Loucy (cell line): Measurements from ENCODE around the gene GLB1L.

Source experiments
- H2AFZ ChIP-seq: fragments of 200-600 bp; sonication (generic); 2 replicates; pipeline ENCODE4 v1.6.0; 2016; ENCODE audit warnings: antibody characterized with exemption, mild to moderate bottlenecking, low read length, moderate library complexity
- H3F3A ChIP-seq: fragments of 200-600 bp; 2 replicates; pipeline ENCODE4 v1.6.0; 2016; ENCODE audit warnings: antibody characterized with exemption, low read depth, mild to moderate bottlenecking
- H3K27me3 ChIP-seq: fragments of 200-600 bp; sonication (generic); 2 replicates; pipeline ENCODE4 v1.6.1; 2014; ENCODE audit warnings: low read length, mild to moderate bottlenecking; ENCODE audit not compliant: insufficient read depth, poor library complexity, severe bottlenecking
- H3K36me3 ChIP-seq: fragments of 200-600 bp; sonication (generic); 2 replicates; pipeline ENCODE4 v1.6.1; 2016; ENCODE audit warnings: low read length; ENCODE audit not compliant: insufficient read depth
- H3K4me1 ChIP-seq: fragments of 200-600 bp; sonication (generic); 2 replicates; pipeline ENCODE4 v1.5.1; 2014; ENCODE audit warnings: low read length, mild to moderate bottlenecking; ENCODE audit not compliant: insufficient read depth, poor library complexity, severe bottlenecking
- H3K4me2 ChIP-seq: fragments of 200-600 bp; sonication (generic); 2 replicates; pipeline ENCODE4 v1.6.0; 2014; ENCODE audit warnings: antibody characterized with exemption, low read length, low read depth, mild to moderate bottlenecking; ENCODE audit not compliant: poor library complexity, severe bottlenecking
- H3K4me3 ChIP-seq: fragments of 200-600 bp; sonication (generic); 2 replicates; pipeline ENCODE4 v1.5.1; 2014; ENCODE audit warnings: low read length, mild to moderate bottlenecking, mixed read lengths; ENCODE audit not compliant: poor library complexity, severe bottlenecking
- H3K79me2 ChIP-seq: fragments of 200-600 bp; sonication (generic); 2 replicates; pipeline ENCODE4 v1.6.1; 2014; ENCODE audit warnings: low read length; ENCODE audit not compliant: insufficient read depth
- H3K9ac ChIP-seq: fragments of 200-600 bp; sonication (generic); 2 replicates; pipeline ENCODE4 v1.6.0; 2014; ENCODE audit warnings: mild to moderate bottlenecking, low read depth, low read length, moderate library complexity; ENCODE audit not compliant: poor library complexity, severe bottlenecking
- H3K9me2 ChIP-seq: fragments of 200-600 bp; sonication (generic); replicated peaks from 2 replicates; pipeline ENCODE4 v1.6.1; 2016; ENCODE audit warnings: low read depth, low read length, mixed read lengths
- H3K9me3 ChIP-seq: fragments of 200-600 bp; sonication (generic); 2 replicates; pipeline ENCODE4 v1.6.1; 2014; ENCODE audit warnings: mild to moderate bottlenecking, antibody characterized with exemption, low read length, low read depth; ENCODE audit not compliant: insufficient read depth
- H4K20me1 ChIP-seq: fragments of 200-600 bp; sonication (generic); 2 replicates; pipeline ENCODE4 v1.6.0; 2014; ENCODE audit warnings: antibody characterized with exemption, low read length, mild to moderate bottlenecking; ENCODE audit not compliant: insufficient read depth, poor library complexity, severe bottlenecking
- CTCF ChIP-seq: fragments of 200-600 bp; sonication (generic); conservative IDR thresholded peaks from 2 replicates; pipeline ENCODE4 v1.5.1; 2014; ENCODE audit warnings: mild to moderate bottlenecking, antibody characterized with exemption, low read length
- EZH2phosphoT487 ChIP-seq: fragments of 200-600 bp; IDR thresholded peaks from 2 replicates; pipeline ENCODE4 v1.6.1; 2018; ENCODE audit warnings: antibody characterized with exemption, mild to moderate bottlenecking, moderate library complexity, borderline replicate concordance

The GLB1L gene

GRCh38 chr2:219278655-219279150 lies 33.5 kb upstream of the GLB1L start:
- H3K4me3 ChIP-seq: peak overlapping the region; percentile 75
- H4K20me1 ChIP-seq: peaks cover 6% of the 10 kb centered on the region
- no peaks in the 10 kb centered on the region for H3K36me3 ChIP-seq
- H3K9me2 ChIP-seq: no peaks in the 10 kb centered on the region
- H3K9me3 ChIP-seq: no peaks in the 10 kb centered on the region
- H3K4me1 ChIP-seq: peaks cover 23% of the 10 kb centered on the region
- peak overlapping the region; percentile 90 for H2AFZ ChIP-seq
- H3K27me3 ChIP-seq: no peaks in the 10 kb centered on the region
- no peak for TF ChIP-seq EZH2phosphoT487
- TF ChIP-seq CTCF: no peak
- peak overlapping the region; percentile 78 for H3K4me2 ChIP-seq
- peak overlapping the region; percentile 76 for H3K9ac ChIP-seq
- H3F3A ChIP-seq: no peaks in the 10 kb centered on the region
- H3K79me2 ChIP-seq: peaks cover 6% of the 10 kb centered on the region; the same call in 1 of the 2 replicates

GRCh38 chr2:219277703-219278654 lies 32.7 kb upstream of the GLB1L start:
- Histone ChIP-seq H3K9ac (peak overlapping the region; percentile 76), H3K79me2 (peaks cover 6% of the 10 kb centered on the region; the same call in 1 of the 2 replicates), H3K9me3 (no peaks in the 10 kb centered on the region), H3F3A (no peaks in the 10 kb centered on the region), H3K4me2 (peak overlapping the region; percentile 78), H2AFZ (peak overlapping the region; percentile 96), H3K4me3 (peak overlapping the region; percentile 75), H3K36me3 (no peaks in the 10 kb centered on the region), H3K9me2 (no peaks in the 10 kb centered on the region), H4K20me1 (peaks cover 6% of the 10 kb centered on the region), H3K4me1 (peaks cover 23% of the 10 kb centered on the region), H3K27me3 (no peaks in the 10 kb centered on the region)
- peak; percentile 98 for TF ChIP-seq CTCF
- no peak for TF ChIP-seq EZH2phosphoT487

- no peaks in the 10 kb centered on the region for H4K20me1 ChIP-seq
- H3K9me2 ChIP-seq: no peaks in the 10 kb centered on the region
- H3K4me3 ChIP-seq: no peak overlapping the region
- H3K4me1 ChIP-seq: peaks cover 18% of the 10 kb centered on the region
- no peaks in the 10 kb centered on the region for H3K36me3 ChIP-seq
- no peak for TF ChIP-seq CTCF
- TF ChIP-seq EZH2phosphoT487: no peak
- no peaks in the 10 kb centered on the region for H3K79me2 ChIP-seq
- H3F3A ChIP-seq: no peaks in the 10 kb centered on the region
- no peak overlapping the region for H3K4me2 ChIP-seq
- no peak overlapping the region for H2AFZ ChIP-seq
- H3K27me3 ChIP-seq: no peaks in the 10 kb centered on the region
- H3K9me3 ChIP-seq: no peaks in the 10 kb centered on the region
- no peak overlapping the region for H3K9ac ChIP-seq
Measured at GRCh38 chr2:219274361-219274921, 29.2 kb upstream of the GLB1L start.
